Left hindlimb (tissue), 1 donor: ENCODE measurements around the gene ZNF45.
A peak's percentile ranks its signal among the peaks of the same experiment; 100 is the strongest.
"Not testable (repeated sequence)": the region's sequence is repeated elsewhere in the genome, so short reads cannot be mapped to it uniquely, and the experiment has no call there.

ENCODE experiments used
- DNase-seq: peaks from one replicate; pipeline ENCODE4 v3.0.0-alpha.2; 2018

Gene ZNF45

GRCh38 chr19:43934985-43935708 lies at the start of gene ZNF45:
Gene ZNF45, minus strand, starts transcription at chr19:43935282. Its CDS starts 13,097 bp downstream, at chr19:43922185.
- DNase-seq, result peak; percentile 95

DNA sequence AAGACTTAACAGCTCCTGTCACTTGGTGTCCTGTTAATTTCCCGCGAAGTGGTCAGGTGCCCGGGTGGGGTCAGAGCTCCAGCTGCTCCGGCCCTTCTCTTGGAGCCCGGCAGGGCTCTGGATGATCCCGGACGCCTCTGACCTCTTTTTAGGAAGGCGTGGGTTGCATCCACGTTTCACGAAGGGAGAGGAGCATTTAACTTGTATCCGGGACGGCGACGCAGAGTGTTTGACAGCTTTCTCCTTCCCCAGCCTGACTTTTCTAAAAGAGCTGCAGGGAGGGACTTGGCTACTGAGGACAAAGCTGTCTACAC lies 49.6 kb upstream of the ZNF45 start:
- DNase-seq, result no peak

GRCh38 chr19:43983912-43984686 lies 49.0 kb upstream of the ZNF45 start, which contains the start of gene ZNF155:
Gene ZNF155, plus strand, starts transcription at chr19:43984188. Its CDS starts 4,356 bp downstream, at chr19:43988544.
- peak; percentile 95 for DNase-seq

GRCh38 chr19:43983544-43983911 lies 48.4 kb upstream of the ZNF45 start:
- DNase-seq, result no peak

DNA sequence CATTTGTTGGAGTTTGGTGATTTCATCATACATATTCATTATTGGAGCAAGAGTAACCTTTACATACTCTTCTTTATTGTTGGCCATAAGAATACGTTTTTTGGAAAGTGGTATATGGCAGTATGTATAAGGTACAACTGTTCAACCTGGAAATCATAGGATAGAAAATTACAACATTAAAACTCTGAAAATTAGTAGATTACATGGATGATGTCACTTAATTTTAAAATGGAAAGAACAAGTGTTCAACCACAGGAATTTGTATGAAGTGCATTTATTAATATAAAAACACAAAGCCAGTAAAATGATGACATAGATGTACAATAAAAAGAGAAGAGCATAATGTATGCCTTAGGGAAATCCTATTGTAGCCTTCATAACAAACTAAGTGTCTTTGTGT lies 41.6 kb upstream of the ZNF45 start:
- DNase-seq, result no peak

- no peak for DNase-seq
Measured at GRCh38 chr19:43966079-43966694, 31.1 kb upstream of the ZNF45 start.

DNA sequence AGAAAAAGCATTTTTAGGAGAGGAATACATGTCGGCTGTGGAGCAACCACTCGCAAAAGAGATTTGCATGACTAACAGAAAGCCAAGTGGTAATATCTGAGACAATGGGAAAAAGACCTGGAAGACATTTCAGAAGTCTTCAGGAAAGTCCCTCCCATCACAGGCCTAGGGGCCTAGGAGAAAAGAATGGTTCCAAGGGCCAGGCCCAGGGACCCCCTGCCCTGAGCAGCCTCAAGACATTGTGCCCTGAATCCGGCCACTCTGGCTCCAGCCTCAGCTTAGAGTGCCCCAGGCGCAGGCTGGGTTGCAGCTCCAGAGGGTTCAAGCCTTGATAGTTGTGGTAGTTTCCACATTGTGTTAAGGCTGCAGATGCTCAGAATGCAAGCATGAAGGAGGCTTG lies 25.3 kb upstream of the ZNF45 start:
- no peak for DNase-seq

- no peak for DNase-seq
Measured at GRCh38 chr19:43957891-43958290, 22.8 kb upstream of the ZNF45 start.

DNA sequence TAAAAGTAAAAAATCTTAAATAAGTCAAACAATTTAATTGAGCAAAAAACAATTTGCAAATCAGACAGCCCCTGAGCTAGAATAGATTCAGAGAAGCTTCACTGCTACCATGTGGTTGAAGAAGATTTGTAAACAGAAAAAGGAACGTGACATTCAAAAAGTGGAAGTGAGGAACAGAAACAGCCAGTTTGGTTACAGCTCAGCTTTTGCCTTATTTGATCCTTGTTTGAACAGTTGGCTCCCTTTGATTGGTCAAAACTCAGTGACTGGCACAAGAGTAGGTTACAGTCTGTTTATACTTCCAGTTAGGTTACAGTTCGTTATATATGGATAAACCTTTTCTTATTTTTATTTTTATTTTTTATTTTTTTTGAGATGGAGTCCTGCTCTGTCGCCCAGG lies 21.7 kb upstream of the ZNF45 start:
- DNase-seq, result no peak

- DNase-seq, result peak; percentile 93
Measured at GRCh38 chr19:43950834-43951645, 16.0 kb upstream of the ZNF45 start, which contains the start of gene ZNF221. Gene ZNF221, plus strand, starts transcription at chr19:43951228. Its CDS starts 11,499 bp downstream, at chr19:43962727.

- not testable (repeated sequence) for DNase-seq
Measured at GRCh38 chr19:43949803-43950202, 14.7 kb upstream of the ZNF45 start.

GRCh38 chr19:43947412-43947811 lies 12.3 kb upstream of the ZNF45 start:
- DNase-seq, result not testable (repeated sequence)

DNA sequence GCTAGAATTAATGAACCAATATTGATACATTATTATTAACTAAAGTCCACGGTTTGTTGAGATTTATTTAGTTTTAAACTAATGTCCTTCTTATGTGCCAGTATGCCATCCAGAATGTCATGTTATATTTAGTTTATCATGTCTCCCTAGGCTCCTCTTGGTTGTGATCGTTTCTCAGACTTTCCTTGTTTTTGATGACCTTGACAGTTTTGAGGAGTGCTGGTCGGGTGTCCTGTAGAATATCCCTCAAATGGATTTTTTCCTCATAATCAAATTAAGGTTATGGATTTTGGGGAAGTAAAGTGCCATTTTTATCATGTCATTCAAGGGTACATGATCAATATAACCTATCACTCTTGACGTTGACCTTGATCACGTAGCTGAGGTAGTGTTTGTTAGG lies 6.1 kb upstream of the ZNF45 start:
- no peak for DNase-seq

DNA sequence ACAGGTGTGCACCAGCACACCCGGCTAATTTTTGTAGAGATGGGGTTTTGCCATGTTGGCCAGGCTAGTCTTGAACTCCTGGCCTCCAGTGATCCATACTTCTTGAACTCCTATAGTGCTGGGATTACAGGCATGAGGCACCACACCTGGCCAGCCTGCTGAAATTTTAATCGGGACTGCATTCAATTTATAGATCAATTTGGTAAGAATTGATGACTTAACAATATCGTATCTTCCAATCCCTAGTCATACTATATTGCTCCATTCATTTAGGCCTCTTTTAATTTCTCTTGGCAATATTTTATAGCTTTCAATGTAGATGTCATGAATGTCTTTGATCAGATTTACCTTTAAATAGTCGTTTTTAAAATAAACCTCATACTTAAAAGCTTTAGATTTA lies 5.6 kb upstream of the ZNF45 start:
- DNase-seq, result no peak

GRCh38 chr19:43939557-43940260 lies 4.6 kb upstream of the ZNF45 start:
- no peak for DNase-seq

- no peak for DNase-seq
Measured at GRCh38 chr19:43936188-43936587, 1.1 kb upstream of the ZNF45 start.

GRCh38 chr19:43934055-43934984 lies 762 bp downstream of the ZNF45 start:
- no peak for DNase-seq

- no peak for DNase-seq
Measured at GRCh38 chr19:43928820-43929219, 6.3 kb downstream of the ZNF45 start.

DNA sequence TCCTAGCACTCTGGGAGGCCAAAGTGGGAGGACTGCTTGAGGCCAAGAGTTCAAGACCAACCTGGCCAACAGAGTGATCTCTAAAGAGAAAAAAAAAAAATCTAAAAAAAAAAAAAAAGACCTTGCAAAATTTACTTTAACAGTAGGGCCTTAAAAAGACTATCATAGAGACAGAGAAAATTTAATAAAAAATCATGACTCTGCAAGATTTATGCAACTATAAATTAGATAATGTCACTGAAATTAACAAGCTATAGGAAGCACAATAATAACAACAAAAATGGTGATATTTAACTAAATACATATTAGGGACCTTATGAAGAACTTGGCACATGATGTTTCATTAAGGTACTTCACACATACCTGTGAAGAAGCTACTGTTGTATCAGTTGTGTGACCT lies 11.2 kb downstream of the ZNF45 start:
- DNase-seq, result no peak

DNA sequence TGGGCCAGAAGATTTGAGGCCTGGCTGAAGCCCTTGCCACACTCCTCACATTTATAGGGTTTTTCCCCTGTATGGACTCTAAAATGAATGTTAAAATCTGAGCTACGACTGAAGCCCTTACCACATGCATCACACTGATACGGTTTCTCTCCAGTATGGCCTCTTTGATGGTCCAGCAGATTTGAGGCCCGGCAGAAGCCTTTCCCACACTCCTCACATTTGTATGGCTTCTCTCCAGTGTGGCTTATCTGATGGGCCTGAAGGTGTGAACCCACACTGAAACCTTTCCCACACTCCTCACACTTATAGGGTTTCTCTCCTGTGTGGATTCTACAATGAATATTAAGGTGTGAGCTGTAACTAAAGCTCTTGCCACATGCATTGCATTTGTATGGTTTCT lies 21.0 kb downstream of the ZNF45 start:
- DNase-seq, result no peak

- DNase-seq, result no peak
Measured at GRCh38 chr19:43913383-43913782, 21.7 kb downstream of the ZNF45 start.
